Heart right ventricle (tissue), 16 donors: ENCODE results near the gene VARS2. TPM values are rescaled to one million over a fixed set of nuclear protein-coding genes. Genes with fewer than 3 reads are reported as not detected.

ENCODE experiments used
- ATAC-seq, 8 donors: fragments of 200-7000 bp; cut with Tn5 transposase; one replicate each; pipeline ENCODE4 v1.9.1; 2020; ENCODE audit warnings: mild to moderate bottlenecking in 8 of 8, moderate library complexity in 8 of 8, moderate number of reproducible peaks in 1 of 8
- DNase-seq, 2 donors: peaks; one replicate each; pipeline ENCODE4 v3.0.0-alpha.2; 2020
- H3K27ac ChIP-seq, 10 donors: fragments of 200-600 bp; sonication (generic) in 2 of 10; one replicate each; pipeline versions ENCODE4 v1.5.0 to v1.8.0; 2020 to 2022; ENCODE audit warnings: mild to moderate bottlenecking in 3 of 10
- H3K27me3 ChIP-seq, 7 donors: fragments of 200-600 bp; one replicate each; pipeline ENCODE4 v1.8.0; 2021 to 2022; ENCODE audit warnings: mild to moderate bottlenecking in 2 of 7
- H3K36me3 ChIP-seq, 9 donors: fragments of 200-600 bp; sonication (generic) in 1 of 9; one replicate each; pipeline versions ENCODE4 v1.5.0 to v1.8.0; 2020 to 2022; ENCODE audit warnings: mild to moderate bottlenecking in 2 of 9
- H3K4me1 ChIP-seq, 9 donors: fragments of 200-600 bp; sonication (generic) in 1 of 9; one replicate each; pipeline versions ENCODE4 v1.5.0 to v1.8.0; 2020 to 2022; ENCODE audit warnings: mild to moderate bottlenecking in 4 of 9
- H3K4me3 ChIP-seq, 10 donors: fragments of 200-600 bp; sonication (generic) in 2 of 10; one replicate each; pipeline versions ENCODE4 v1.5.0 to v1.8.0; 2020 to 2022; ENCODE audit warnings: mild to moderate bottlenecking in 7 of 10, moderate library complexity in 2 of 10
- H3K9me3 ChIP-seq, 11 donors: fragments of 200-600 bp in 10 of 11; sonication (generic) in 2 of 11; one replicate each; pipeline versions ENCODE4 v1.5.0 to v1.8.0; 2013 to 2022; ENCODE audit warnings: mild to moderate bottlenecking in 2 of 11, control low read depth in 1 of 11, moderate library complexity in 1 of 11
- CTCF ChIP-seq, 9 donors: fragments of 200-600 bp; sonication (generic) in 2 of 9; IDR thresholded peaks; one replicate each; pipeline versions ENCODE4 v1.5.0 to v1.8.0; 2021 to 2022; ENCODE audit warnings: antibody characterized with exemption in 9 of 9, mild to moderate bottlenecking in 5 of 9, moderate library complexity in 1 of 9
- WGBS, 2 donors: extraction: QIAGEN DNeasy Blood & Tissue Kit; methylation state at CpG; one replicate each; pipeline ENCODE4 v1.1.7; 2013; ENCODE audit warnings: inconsistent platforms in 1 of 2; 5-methylcytosine and 5-hydroxymethylcytosine counted together
- intact Hi-C, 10 donors: fragments of 100-400 bp; cut with DNase I; formaldehyde crosslinking; loops; one replicate each; pipeline versions ENCODE4 v1.11.1 to v1.14.2; 2022
- polyA plus RNA-seq, 2 donors: library from polyadenylated mRNA; stranded (reverse); fragments of 200-250 nt; gene quantifications; one replicate each; pipeline ENCODE4 v1.2.3, GENCODE V29; 2013
- total RNA-seq, 10 donors: library from RNA; stranded (reverse); fragmentation: NEBNext Ultra II Directional in 3 of 10; extraction: Animal tissue kit (Norgen Biotek cat#: 25700) in 3 of 10; gene quantifications; one replicate each; pipeline versions ENCODE4 v1.2.1 to v1.2.4, GENCODE V29; 2021 to 2023
- donor health status: Arrhythmogenic right ventricular cardiomyopathy.
- donor health status: ischemic (EF 13 %, LVEDD 7.1; RV severe dilation, severe dysfunction).
- donor health status: healthy with polysubstance abuse.
- donor health status: DM: no; HTN: yes; CAD: no.
- donor health status: DM: no; HTN: no; CAD: no.
- donor health status: ischemic (EF 25% LVEDD 6.9; RV normal size, moderate dysfunction).
- donor health status: ischemic (EF 25% LVEDD 5.7; RV mildly dilated, moderate dysfunction).
- donor health status: healthy.
- donor health status: DM: yes; HTN: yes; CAD: no.
- donor health status: Ischemic cardiomyopathy.
- donor health status: ischemic (EF 35%, LVEDD 5.7; RV mildly dilated, moderate dysfunction).
- donor health status: nonischemic (EF 11% LVEDD 7.7; RV severe dilation, severe dysfunction).
- donor health status: DM: yes; HTN: yes; CAD: no.
- donor health status: PGD.
- donor health status: ischemic (EF 29% LVEDD 5.4; RV normal size, mild dysfunction).
- donor health status: nonischemic (EF 23%, LVEDD 6.1; RV moderate dilation, normal function).

The VARS2 gene
- total and polyA plus RNA-seq, 12 donors, result 9.3 to 28.4 (median 22.5) TPM

GRCh38 chr6:30887901-30888815 lies 25.9 kb upstream of the VARS2 start:
- Histone ChIP-seq H3K36me3 (peaks cover 0 to 41% (median 5%) of the 10 kb centered on the region in 9 donors), H3K27me3 (peaks cover 0 to 22% (median 0%) of the 10 kb centered on the region in 7 donors), H3K4me1 (peaks cover 9 to 53% (median 28%) of the 10 kb centered on the region in 9 donors), H3K9me3 (no peaks in the 10 kb centered on the region), H3K27ac (no peak overlapping the region), H3K4me3 (no peak overlapping the region)
- ATAC-seq (no peak), DNase-seq (no peak)
- TF ChIP-seq CTCF (IDR thresholded peaks at IDR 0.05), result no peak
- WGBS, 2 donors, result 72 to 74% methylated on average over 6 of the region's 6 CpGs
- intact Hi-C loops, result loop anchor here in 3 of 10 donors (5.0 to 10.0 kb wide), 3 partner anchors 146 to 203 kb away; partner anchors contain the start of genes FLOT1 (in 1 of the 3), IER3 (in 1 of the 3) and PPP1R18 (in 1 of the 3)

- ATAC-seq (no peak), DNase-seq (no peak)
- H3K36me3 ChIP-seq, result peaks cover 0 to 49% (median 5%) of the 10 kb centered on the region in 9 donors
- H3K27ac ChIP-seq, result no peak overlapping the region
- H3K27me3 ChIP-seq, result peaks cover 0 to 17% (median 0%) of the 10 kb centered on the region in 7 donors
- H3K4me3 ChIP-seq, result no peak overlapping the region
- WGBS, 2 donors, result 94 to 97% methylated on average over 18 of the region's 18 CpGs
- no peaks in the 10 kb centered on the region for H3K9me3 ChIP-seq
- TF ChIP-seq CTCF (IDR thresholded peaks at IDR 0.05), result no peak
- intact Hi-C loops, result loop anchor here in 3 of 10 donors (5.0 to 10.0 kb wide), 3 partner anchors 147 to 204 kb away; partner anchors contain the start of genes FLOT1 (in 1 of the 3), IER3 (in 1 of the 3) and PPP1R18 (in 1 of the 3)
- H3K4me1 ChIP-seq, result peaks cover 9 to 45% (median 22%) of the 10 kb centered on the region in 9 donors
Observed at GRCh38 chr6:30888816-30889495, 25.1 kb upstream of the VARS2 start.

- H3K4me1 ChIP-seq, result peaks cover 9 to 45% (median 22%) of the 10 kb centered on the region in 9 donors
- intact Hi-C loops, result loop anchor here in 3 of 10 donors (5.0 to 10.0 kb wide), 3 partner anchors 147 to 205 kb away; partner anchors contain the start of genes FLOT1 (in 1 of the 3), IER3 (in 1 of the 3) and PPP1R18 (in 1 of the 3)
- ATAC-seq (no peak), DNase-seq (no peak)
- TF ChIP-seq CTCF (IDR thresholded peaks at IDR 0.05), result no peak
- H3K4me3 ChIP-seq, result no peak overlapping the region
- no peak overlapping the region for H3K27ac ChIP-seq
- peaks cover 0 to 54% (median 10%) of the 10 kb centered on the region in 9 donors for H3K36me3 ChIP-seq
- whole genome bisulfite sequencing, 2 donors, result 76 to 97% methylated on average over 4 of the region's 4 CpGs
- no peaks in the 10 kb centered on the region for H3K9me3 ChIP-seq
- peaks cover 0 to 13% (median 0%) of the 10 kb centered on the region in 7 donors for H3K27me3 ChIP-seq
Observed at GRCh38 chr6:30889496-30889885, 24.5 kb upstream of the VARS2 start.
